ENCODE data around the gene STKLD1.
"Not testable (repeated sequence)": the region's sequence is repeated elsewhere in the genome, so short reads cannot be mapped to it uniquely, and the experiment has no call there.

The STKLD1 gene

GRCh38 chr9:133375724-133376654, at the start of gene STKLD1, which contains the start of gene SURF4:
Gene STKLD1 (plus strand): TSS chr9:133376366. CDS start chr9:133376474, 108 bp downstream.
Gene SURF4 (minus strand): TSS chr9:133376060. CDS start chr9:133375969, 91 bp downstream.
- DNase-seq: peak; percentile 87

- not testable (repeated sequence) for DNase-seq
Measured at GRCh38 chr9:133327021-133327420, 49.1 kb upstream of the STKLD1 start.

DNA sequence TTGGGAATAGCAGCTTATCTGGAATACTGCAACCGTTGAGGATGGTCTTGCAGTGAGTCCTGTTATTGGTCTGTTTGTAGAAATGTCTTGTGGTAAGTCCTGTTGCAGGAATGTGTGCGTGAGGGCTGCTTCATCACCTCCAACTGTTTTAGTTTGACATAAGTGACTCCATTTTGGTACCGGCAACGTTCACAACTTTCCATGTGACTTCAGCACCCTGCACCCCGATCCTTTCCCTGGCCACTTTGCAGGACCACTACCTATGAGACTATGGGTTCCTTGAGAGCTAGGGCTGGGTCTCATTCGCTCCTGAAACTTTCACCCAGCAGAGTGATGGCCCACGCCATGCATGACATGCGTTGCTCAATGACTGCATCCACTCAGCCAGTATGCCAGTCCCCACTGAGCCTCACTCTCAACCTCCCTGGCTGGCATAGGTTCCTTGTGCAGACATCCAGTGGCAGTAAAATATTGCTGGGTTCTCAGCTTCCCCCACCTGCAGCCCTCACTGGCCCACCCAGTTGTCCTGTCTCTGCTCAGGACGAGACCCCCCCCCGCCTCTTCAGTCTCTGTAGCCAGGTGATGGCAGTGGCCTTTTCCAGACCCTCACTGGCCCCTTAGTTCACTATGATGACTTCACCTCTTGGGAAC, 48.2 kb upstream of the STKLD1 start:
- no peak for DNase-seq

DNA sequence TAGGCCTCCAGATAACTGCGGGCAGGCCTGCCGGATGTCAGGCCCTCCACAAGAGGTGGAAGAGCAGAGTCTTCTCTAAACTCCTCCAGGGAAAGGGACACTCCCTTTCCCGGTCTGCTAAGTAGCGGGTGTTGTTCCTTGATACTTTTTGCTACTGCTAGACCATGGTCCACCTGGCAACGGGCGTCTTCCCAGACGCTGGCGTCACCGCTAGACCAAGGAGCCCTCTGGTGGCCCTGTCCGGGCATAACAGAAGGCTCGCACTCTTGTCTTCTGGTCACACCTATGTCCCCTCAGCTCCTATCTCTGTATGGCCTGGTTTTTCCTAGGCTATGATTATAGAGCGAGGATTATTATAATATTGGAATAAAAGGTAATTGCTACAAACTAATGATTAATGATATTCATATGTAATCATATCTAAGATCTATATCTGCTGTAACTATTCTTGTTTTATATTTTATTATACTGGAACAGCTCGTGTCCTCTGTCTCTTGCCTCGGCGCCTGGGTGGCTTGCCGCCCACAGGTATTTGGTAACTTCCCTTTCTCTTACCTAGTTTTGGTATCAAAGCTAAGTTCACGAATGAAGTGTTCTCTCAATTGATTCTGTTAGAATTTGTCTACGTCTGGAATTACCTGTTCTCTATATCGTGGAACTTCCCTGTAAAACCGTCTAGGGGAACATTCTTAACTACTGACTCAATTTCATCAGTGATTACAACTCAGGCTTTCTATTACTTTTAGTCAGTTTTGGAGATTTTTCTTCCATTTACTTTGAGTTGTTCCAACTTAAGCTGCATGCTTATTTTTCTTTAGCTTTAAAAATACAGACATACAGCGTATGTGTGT, 46.6 kb upstream of the STKLD1 start:
- DNase-seq: not testable (repeated sequence)

DNA sequence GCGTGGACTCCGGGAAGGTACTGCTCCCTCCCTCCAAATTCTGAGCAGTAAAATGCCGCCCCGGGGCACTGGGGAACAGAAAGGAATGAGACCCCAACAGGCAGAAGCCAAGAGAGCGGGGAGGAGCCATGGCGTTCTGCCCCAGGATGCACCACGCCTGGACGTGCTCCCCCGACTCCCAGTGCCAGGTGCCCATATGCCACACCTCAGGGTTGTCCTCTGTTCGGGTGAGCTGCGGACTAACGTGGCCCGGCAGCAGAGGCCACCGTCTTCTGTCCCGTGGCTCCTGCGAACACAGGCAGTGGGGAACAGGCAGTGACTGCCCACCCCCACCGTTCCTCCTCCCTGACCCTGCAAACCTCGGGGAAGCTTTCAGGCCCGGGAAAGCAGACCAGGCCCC, 44.9 kb upstream of the STKLD1 start:
- no peak for DNase-seq

DNA sequence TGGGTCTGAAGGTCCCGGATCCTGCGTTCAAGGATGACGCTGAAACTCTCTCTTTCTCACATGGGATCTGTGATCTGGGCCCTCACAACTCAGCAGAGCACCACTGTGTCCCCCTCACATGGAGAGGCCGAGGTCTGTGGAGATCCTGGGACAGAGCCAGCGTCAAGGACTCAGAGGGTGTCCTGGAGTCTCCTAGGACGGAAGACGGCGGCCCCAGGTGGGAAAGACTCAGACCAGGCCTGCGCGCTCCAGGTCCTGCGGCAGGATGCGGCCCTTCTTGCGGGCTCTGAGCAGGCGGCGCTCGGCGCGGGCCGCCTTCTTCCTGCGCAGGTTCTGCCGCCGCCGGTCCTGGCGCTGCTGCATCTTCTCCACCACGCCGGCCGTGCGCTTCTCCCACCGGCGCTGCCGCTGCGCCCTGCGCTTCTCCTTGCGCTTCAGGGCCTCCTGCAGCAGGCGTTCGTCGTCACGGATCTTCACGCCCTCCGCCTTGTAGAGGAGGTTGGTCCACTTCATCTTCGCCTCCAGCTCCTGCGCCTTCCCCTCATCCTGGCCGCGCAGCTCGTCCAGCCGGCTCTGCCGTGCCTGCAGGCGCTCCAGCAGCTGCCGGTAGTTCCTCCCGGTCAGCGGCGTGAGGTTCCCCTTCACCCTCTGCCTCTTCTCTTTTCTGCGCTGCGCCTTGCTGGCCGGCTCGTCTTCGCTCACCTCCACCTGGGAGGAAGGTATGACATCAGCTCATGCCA, 44.4 kb upstream of the STKLD1 start:
- no peak for DNase-seq

- no peak for DNase-seq
Measured at GRCh38 chr9:133332381-133332730, 43.8 kb upstream of the STKLD1 start.

DNA sequence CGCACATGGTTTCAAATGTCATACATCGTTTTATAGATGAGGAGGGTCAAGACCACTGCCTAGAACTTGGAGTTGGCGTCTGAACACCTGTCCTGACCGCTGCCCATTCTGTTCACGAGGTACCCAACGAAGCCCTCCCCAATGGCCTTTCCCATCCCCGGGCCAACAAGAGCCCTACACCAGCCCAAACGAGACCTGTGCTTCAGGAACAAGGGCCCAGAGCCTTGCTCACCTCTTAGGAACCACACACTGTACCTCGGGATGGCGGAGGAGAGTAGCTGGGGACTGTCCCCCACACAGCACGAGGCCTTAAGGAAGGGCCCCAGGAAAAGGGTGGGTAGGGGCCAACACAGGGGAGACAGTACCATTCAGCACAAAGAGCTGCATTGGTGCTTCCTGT, 43.2 kb upstream of the STKLD1 start:
- no peak for DNase-seq

- no peak for DNase-seq
Measured at GRCh38 chr9:133333566-133333965, 42.6 kb upstream of the STKLD1 start.

- no peak for DNase-seq
Measured at GRCh38 chr9:133334161-133334560, 42.0 kb upstream of the STKLD1 start.

- not testable (repeated sequence) for DNase-seq
Measured at GRCh38 chr9:133334888-133335287, 41.3 kb upstream of the STKLD1 start.

DNA sequence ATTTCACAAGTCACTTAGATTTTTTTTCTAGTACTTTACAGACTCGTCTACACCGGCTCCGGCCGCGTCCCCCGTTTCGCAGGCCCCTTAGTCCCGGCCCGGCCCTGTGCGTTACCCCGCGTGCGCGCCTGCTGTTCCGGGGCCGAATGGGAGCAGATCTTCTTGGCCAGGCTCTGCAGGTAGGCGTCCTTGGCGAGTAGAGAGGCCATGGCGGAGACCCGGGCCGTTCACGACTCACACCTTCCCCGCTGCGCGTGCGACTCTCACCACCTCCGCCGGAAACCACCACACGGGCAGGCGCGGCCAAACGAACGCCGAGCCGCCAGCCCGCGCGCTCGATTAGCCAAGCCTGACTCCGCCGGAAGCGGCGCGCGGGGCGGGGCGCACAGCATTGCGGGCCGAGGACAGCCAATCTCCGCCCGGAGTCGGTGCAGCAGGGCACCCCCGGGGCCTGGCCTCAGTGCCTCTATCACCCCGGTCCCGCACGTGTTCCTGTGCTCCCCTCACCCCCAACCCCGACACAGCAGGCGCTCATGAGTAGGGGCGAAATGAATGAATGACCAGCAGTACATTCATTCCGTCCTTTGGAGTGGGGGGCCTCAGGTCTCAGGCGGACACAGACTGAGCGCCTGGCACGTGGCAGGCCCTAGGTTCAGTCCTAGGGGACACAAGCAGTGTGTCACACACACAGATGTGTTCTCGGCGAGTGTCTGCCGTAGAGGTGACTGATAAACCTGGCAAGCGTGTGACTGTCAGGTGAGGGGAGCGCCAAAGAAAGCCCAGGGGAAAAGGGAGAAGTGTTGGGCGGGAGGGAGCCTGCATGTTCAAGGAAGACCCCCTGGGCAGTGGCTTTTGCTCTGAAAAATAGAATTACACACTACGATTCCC, 40.0 kb upstream of the STKLD1 start, which contains the start of gene SURF6:
SURF6 (minus strand) TSS at position 265 of the 888 bp plus-strand sequence; CDS start at position 209, 56 bp downstream.
- peak; percentile 72 for DNase-seq

- DNase-seq: no peak
Measured at GRCh38 chr9:133339641-133340040, 36.5 kb upstream of the STKLD1 start.

DNA sequence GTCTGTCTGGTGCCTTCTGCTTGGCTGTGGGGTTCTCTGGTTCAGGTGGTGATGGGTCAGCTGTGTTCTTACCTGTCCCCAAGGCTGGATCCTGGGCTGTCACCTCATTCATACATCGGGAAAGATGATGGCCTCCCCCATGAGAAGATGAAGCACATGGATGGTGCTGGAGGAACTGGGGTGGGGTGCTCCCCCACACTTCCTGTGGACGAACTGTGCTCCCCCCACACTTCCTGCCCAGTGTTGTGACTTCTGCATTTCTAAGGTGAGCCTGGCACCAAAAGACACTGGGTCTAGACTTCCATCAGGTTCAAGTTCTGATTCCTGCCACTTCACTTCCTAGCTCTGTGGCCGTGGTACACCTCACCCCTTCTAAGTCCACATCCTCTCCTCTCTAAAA, 35.9 kb upstream of the STKLD1 start:
- no peak for DNase-seq

GRCh38 chr9:133340916-133341315, 35.2 kb upstream of the STKLD1 start:
- DNase-seq: no peak

GRCh38 chr9:133341369-133342068, 34.6 kb upstream of the STKLD1 start:
- no peak for DNase-seq

- no peak for DNase-seq
Measured at GRCh38 chr9:133342069-133342406, 34.1 kb upstream of the STKLD1 start.

DNA sequence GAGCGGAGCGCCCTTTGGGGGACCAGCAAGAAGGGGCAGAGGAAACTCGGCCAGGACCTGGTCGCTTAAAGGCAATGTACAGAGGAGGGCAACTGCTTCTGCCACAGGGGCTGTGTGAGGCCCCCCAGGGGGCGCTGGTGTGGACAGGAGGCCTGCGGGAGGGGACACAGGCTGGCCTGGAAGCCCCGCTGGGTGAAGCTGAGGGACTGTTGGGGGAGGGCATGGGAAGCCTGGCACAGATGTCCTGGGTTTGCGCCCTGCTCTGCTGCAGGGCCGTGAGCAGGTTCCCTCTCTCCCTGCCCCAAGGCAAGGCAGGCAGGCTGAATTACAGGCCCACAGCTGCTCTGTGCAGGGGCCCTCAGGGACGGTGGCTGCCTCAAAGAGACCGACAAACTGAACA, 33.6 kb upstream of the STKLD1 start:
- DNase-seq: no peak

DNA sequence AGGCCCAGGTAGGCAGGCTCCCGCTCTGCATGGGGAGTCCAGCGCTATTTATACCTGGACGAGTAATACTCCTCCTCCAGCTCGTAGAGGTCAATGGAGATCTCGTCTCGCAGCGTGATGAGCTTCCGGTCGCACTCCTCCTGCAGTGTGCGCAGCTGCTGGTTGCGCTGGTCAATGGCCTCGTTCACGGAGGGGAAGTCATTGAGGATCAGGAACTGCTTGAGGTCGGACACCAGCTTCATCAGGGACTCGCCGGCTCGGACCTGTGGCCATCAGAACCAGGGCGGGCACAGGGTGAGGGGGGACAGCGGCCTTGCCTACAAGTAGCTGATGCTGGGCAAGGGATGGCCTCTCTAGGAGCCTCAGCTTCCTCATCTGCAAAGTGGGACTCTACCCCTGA, 32.1 kb upstream of the STKLD1 start:
- no peak for DNase-seq

GRCh38 chr9:133344979-133345378, 31.2 kb upstream of the STKLD1 start:
- no peak for DNase-seq

DNA sequence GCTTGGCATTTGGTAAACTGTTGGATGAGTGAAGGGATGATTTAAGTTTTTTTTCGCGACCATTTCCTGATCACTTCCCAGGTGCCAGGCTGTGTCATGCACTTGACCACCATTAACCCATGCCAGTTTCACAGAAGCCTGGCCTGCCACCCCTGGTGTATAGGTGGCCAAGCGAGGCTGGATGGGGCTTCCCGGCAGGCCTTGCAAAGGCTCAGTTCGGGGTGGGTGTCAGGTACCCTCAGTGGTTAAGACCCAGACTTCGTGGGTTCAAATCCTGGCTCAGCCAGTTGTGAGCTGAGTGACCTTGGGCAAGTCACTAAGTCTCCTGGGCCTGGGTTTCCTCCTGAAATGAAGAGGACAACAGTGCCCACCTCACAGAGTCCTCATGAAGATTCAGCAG, 30.6 kb upstream of the STKLD1 start:
- no peak for DNase-seq
